Measurements from ENCODE around the gene KDM2A. TPM values are rescaled to one million over a fixed set of nuclear protein-coding genes. Genes with fewer than 3 reads are reported as not detected.
"Not testable (repeated sequence)": the region's sequence is repeated elsewhere in the genome, so short reads cannot be mapped to it uniquely, and the experiment has no call there.

Gene KDM2A
- total RNA-seq, 1 experiment from 2014 or later = 16.2 TPM

- no peak for DNase-seq (ENCODE audit: low spot score)
Observed at GRCh38 chr11:67167719-67168118, 48.7 kb downstream of the KDM2A start.

GRCh38 chr11:67168911-67169310, 49.8 kb downstream of the KDM2A start:
- DNase-seq (ENCODE audit: low spot score) = not testable (repeated sequence)

- DNase-seq (ENCODE audit: low spot score) = no peak
Observed at GRCh38 chr11:67174311-67174710, 55.2 kb downstream of the KDM2A start.

DNA sequence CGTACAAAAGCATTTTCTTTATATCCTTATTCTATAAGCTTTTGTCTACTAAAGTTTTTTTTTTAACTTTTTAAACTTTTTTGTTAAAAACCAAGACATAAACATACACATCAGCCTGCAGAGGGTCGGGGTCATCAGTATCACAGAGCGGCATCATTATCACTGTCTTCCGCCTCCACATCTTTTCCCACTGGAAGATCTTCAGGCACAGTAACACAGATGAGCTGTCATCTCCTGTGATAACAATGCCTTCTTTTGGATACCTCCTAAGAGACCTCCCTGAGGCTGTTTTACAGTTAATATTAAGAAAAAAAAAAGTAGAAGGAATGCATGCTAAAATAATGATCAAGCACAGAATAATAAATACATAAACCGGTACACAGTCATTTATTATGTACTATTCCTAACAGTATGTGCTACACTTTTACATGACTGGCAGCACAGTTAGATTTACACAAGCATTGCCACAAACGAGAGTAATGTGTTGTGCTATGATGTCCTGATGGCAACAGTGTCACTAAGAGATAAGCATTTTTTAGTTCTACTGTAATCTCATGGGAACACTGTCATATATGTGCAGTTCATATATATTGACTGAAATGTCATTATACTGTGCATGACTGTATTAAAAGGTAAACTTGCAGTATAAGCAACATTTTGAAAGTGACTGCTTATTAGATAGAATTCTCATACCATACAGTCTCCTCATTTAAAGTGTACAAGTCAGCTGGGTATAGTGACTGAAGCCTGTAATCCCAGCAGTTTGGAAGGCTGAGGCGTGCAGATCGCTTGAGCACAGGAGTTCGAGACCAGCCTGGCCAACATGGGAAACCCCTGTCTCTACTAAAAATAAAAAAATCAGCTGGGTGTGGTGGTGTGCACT, 58.6 kb downstream of the KDM2A start:
- no peak for DNase-seq (ENCODE audit: low spot score)

DNA sequence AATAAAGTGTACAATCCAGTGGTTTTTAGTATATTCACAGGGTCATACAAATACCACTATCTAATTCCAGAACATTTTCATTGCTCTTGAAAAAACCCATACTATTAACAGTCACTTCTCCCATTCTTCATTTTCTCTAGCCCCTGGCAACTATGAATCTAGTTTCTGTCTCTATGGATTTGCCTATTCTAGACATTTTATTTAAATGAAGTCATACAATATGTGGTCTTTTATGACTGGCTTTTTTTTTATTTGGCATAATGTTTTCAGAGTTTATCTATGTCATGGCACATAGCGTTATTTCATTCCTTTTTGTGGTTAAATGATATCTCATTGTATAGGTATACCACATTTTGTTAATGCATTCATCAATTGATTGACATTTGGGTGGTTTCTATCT, 59.4 kb downstream of the KDM2A start:
- peak; percentile 32 for DNase-seq (ENCODE audit: low spot score)

GRCh38 chr11:67178878-67179277, 59.8 kb downstream of the KDM2A start:
- peak; percentile 85 for DNase-seq (ENCODE audit: low spot score)

- DNase-seq (ENCODE audit: low spot score) = peak; percentile 54
Observed at GRCh38 chr11:67179892-67180490, 60.9 kb downstream of the KDM2A start.

GRCh38 chr11:67194096-67194495, 75.0 kb downstream of the KDM2A start:
- DNase-seq (ENCODE audit: low spot score) = no peak

DNA sequence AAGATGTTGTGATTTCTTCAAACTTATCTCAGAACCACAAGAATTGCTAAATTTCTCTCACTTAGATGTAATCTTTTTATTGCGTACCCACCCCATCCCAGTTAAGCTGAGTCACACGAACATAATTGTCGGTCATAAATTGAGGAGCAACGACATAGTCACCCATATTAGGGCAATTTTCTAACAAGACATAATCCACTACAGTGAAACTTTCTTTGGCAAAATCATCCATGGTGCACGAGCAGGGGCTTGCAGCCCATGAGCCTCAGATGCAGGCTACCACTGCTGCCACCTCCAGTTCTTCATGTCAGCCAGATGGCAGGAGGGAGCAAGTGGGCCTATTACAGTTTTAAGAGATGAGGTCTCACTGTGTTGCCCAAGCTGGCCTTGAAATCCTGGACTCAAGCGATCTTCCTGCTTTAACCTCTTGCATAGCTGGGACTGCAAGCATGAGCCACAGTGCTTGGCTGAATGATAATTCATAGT, 77.0 kb downstream of the KDM2A start:
- DNase-seq (ENCODE audit: low spot score) = peak; percentile 78

- DNase-seq (ENCODE audit: low spot score) = no peak
Observed at GRCh38 chr11:67197606-67198005, 78.5 kb downstream of the KDM2A start.

- not testable (repeated sequence) for DNase-seq (ENCODE audit: low spot score)
Observed at GRCh38 chr11:67198781-67199180, 79.7 kb downstream of the KDM2A start.

DNA sequence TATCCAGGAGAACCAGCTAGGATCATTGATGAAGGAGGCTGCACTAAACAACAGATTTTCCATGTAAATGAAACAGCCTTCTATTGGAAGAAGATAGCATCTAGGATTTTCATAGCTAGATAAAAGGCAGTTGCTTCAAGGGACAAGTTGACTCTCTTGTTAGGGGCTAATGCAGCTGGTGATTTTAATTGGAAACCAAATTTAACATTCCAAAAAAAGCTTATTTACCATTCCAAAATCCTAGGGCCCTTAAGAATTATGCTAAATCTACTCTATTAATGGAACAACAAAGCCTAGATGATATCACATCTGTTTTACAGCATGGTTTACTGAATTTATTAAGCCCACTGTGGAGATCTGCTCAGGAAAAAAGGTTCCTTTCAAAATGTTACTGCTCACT, 80.7 kb downstream of the KDM2A start:
- DNase-seq (ENCODE audit: low spot score) = no peak

DNA sequence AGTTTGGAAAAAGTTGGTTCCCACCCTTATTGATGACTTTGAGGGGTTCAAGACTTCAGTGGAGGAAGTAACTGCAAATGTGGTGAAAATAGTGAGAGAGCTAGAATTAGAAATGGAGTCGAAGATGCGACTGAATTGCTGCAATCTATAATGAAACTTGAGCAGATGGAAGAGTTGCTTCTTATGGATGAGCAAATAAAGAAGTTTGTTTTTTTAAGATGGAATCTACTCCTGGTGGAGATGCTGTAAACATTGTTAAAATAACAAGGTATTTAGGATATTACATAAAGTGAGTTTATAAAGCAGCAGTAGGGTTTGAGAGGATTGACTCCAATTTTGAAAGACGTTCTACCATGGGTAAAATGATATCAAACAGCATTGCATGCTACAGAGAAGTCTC, 83.0 kb downstream of the KDM2A start:
- no peak for DNase-seq (ENCODE audit: low spot score)

- DNase-seq (ENCODE audit: low spot score) = no peak
Observed at GRCh38 chr11:67204822-67205221, 85.8 kb downstream of the KDM2A start.

- not testable (repeated sequence) for DNase-seq (ENCODE audit: low spot score)
Observed at GRCh38 chr11:67209222-67209621, 90.2 kb downstream of the KDM2A start.

GRCh38 chr11:67211656-67212436, 92.8 kb downstream of the KDM2A start:
- no peak for DNase-seq (ENCODE audit: low spot score)

DNA sequence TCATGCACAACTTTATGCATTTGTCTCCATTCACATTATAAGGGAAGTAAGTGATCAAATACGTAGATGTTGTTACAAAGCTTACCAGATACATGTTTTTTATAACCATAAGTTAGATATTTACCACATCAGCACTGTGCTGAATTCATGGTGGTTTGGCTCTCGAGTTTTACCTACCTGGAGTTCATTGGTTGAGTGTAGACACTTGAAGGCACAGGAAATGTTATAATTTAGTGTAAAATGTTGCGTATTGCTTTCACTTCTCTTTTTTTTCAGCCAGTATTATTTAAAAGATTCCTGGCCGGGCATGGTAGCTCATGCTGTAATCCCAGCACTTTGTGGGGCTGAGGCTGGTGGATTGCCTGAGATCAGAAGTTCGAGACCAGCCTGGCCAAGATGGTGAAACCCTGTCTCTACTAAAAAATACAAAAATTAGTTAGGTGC, 94.1 kb downstream of the KDM2A start:
- no peak for DNase-seq (ENCODE audit: low spot score)

DNA sequence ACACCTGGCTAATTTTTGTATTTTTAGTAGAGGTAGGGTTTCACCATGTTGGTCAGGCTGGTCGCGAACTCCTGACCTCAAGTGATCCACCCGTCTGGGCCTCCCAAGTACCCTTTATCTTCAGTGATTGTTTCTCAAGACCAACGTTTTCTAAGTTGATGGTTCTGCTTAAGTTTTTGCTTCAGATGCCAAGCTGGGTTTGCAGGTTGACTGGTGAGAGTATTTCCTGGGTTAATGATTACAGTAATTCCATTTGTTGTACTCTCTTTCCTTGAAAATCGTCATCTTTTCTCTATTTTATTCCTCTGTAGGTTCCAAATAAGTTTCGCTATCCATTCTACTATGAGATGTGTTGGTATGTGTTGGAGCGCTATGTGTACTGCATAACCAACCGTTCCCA, 108.7 kb downstream of the KDM2A start:
- no peak for DNase-seq (ENCODE audit: low spot score)

DNA sequence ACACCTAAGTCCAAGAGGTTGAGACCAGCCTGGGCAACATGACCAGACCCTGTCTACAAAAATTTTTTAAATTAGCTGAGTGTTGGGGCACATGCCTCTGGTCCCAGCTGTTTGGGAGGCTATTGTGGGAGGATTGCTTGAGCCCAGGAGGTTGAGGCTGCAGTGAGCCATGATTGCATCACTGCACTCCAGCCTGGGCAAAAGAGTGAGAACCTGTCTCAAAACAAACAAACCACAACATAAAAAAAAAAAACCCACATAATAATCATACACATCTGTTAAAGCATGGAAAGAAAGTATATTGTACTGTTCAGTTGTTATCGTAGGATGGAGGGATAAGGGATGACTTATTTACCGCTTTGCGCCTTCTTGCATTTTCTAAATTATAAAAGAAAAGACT, 111.3 kb downstream of the KDM2A start:
- DNase-seq (ENCODE audit: low spot score) = no peak

GRCh38 chr11:67230886-67231285, 111.8 kb downstream of the KDM2A start:
- no peak for DNase-seq (ENCODE audit: low spot score)

- DNase-seq (ENCODE audit: low spot score) = no peak
Observed at GRCh38 chr11:67233584-67234190, 114.6 kb downstream of the KDM2A start.

- DNase-seq (ENCODE audit: low spot score) = not testable (repeated sequence)
Observed at GRCh38 chr11:67234571-67234970, 115.5 kb downstream of the KDM2A start.

All from H4 (cell line).